ENCODE results near the gene ARHGAP15. TPM values are rescaled to one million over a fixed set of nuclear protein-coding genes. Genes with fewer than 3 reads are reported as not detected.

The ARHGAP15 gene
- total RNA-seq, 4 donors from 2014 or later, result 3.4 to 9.3 (median 6.4) TPM

DNA sequence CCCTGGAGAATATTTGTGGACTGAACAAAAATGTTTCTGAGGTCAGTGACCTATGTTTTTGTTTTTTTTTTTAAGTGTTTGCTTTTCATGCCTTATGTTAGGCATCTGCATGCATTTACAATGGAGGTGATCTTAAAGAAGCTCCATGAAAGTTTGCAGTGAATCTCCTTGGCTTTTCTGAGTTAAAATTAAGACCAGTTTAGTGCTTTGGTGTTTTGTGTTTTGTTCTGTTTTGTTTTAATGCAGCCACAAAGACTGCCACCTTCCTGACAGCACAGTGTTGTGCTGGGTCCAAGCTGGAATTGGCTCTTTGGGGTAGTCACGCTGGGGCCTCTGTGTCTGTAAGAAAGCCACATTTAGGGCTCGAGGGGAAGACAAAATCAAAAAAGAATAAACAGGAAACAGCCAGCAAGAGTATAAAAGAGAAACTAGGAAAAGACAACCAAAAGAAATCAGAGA is 396.2 kb downstream of the ARHGAP15 start:
- WGBS, 2 donors (ENCODE audit: low coverage in 1 of 2), result 0 to 40% methylated on average over 1 of the region's 2 CpGs
- no peak for ATAC-seq

DNA sequence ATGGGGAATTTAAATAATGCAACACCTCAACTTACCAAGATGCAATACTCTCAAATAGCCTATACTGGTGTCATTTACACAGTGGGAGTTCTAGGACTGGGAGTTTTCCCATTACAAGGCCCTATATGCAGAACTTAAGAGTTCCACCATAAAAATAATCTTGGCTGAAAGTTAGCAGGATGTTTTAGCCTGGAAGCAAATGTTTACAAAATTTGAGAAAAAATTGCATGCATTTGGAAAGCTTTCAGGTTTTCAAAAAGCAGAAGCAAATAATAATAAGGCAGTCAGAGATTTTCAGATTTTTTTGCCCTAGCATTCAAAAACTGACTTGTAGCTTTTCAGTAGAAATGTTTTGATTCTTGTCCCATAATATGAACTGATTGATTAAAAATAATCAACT is 397.3 kb downstream of the ARHGAP15 start:
- TF ChIP-seq EP300 (IDR thresholded peaks at IDR 0.05) (no peak), POLR2AphosphoS5 (IDR thresholded peaks at IDR 0.05) (no peak), POLR2A (IDR thresholded peaks at IDR 0.05) (no peak)
- TF ChIP-seq, protein P1, sequence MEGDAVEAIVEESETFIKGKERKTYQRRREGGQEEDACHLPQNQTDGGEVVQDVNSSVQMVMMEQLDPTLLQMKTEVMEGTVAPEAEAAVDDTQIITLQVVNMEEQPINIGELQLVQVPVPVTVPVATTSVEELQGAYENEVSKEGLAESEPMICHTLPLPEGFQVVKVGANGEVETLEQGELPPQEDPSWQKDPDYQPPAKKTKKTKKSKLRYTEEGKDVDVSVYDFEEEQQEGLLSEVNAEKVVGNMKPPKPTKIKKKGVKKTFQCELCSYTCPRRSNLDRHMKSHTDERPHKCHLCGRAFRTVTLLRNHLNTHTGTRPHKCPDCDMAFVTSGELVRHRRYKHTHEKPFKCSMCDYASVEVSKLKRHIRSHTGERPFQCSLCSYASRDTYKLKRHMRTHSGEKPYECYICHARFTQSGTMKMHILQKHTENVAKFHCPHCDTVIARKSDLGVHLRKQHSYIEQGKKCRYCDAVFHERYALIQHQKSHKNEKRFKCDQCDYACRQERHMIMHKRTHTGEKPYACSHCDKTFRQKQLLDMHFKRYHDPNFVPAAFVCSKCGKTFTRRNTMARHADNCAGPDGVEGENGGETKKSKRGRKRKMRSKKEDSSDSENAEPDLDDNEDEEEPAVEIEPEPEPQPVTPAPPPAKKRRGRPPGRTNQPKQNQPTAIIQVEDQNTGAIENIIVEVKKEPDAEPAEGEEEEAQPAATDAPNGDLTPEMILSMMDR (IDR thresholded peaks at IDR 0.05), result no peak
- no peaks in the 10 kb centered on the region for H3K9me3 ChIP-seq
- no peak for ATAC-seq
- no peak overlapping the region for H3K4me3 ChIP-seq
- H3K4me1 ChIP-seq, result peaks cover 2 to 31% (median 3%) of the 10 kb centered on the region in 3 donors
- peak overlapping the region in 1 of 4 donors; percentile 45 for H3K27ac ChIP-seq
- H3K27me3 ChIP-seq, result no peaks in the 10 kb centered on the region
- no peaks in the 10 kb centered on the region for H3K36me3 ChIP-seq

More for the DNA sequence above, 396.2 kb downstream of the ARHGAP15 start:
- TF ChIP-seq EP300 (IDR thresholded peaks at IDR 0.05), result no peak
- TF ChIP-seq POLR2AphosphoS5 (IDR thresholded peaks at IDR 0.05), result no peak
- TF ChIP-seq, protein P1 (IDR thresholded peaks at IDR 0.05), result no peak
- no peak for TF ChIP-seq POLR2A (IDR thresholded peaks at IDR 0.05)
- peaks cover 2 to 31% (median 3%) of the 10 kb centered on the region in 3 donors for H3K4me1 ChIP-seq
- H3K36me3 ChIP-seq, result no peaks in the 10 kb centered on the region
- H3K27ac ChIP-seq, result peak overlapping the region in 3 of 4 donors; percentile 17 to 45 (median 44)
- H3K9me3 ChIP-seq, result no peaks in the 10 kb centered on the region
- H3K4me3 ChIP-seq, result no peak overlapping the region
- no peaks in the 10 kb centered on the region for H3K27me3 ChIP-seq

DNA sequence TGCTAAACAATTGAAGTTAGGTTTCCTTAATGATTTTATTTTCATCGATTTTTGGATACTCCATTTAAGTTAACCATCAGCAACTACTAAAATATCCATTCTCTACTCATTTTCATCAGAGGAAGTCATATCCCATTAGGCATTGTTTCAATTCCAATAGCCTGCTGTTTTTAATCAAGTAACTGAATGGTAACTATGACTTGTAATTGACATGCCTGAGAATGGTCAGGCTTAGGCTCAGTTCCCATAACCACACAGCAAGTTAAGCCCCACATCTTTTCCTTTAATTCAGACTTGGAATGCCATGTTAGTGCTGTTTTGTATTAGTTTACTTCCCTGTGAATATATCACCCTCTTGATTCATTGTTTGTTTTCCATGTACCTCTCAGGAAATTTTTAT is 398.8 kb downstream of the ARHGAP15 start:
- TF ChIP-seq POLR2AphosphoS5 (IDR thresholded peaks at IDR 0.05) (no peak), POLR2A (IDR thresholded peaks at IDR 0.05) (no peak), EP300 (IDR thresholded peaks at IDR 0.05) (no peak)
- TF ChIP-seq, protein P1 (IDR thresholded peaks at IDR 0.05), result no peak
- Histone ChIP-seq H3K27me3 (no peaks in the 10 kb centered on the region), H3K4me1 (peaks cover 2 to 31% (median 3%) of the 10 kb centered on the region in 3 donors), H3K4me3 (no peak overlapping the region), H3K36me3 (no peaks in the 10 kb centered on the region), H3K9me3 (no peaks in the 10 kb centered on the region), H3K27ac (no peak overlapping the region)
- no peak for ATAC-seq
- WGBS, 2 donors (ENCODE audit: low coverage in 1 of 2), result 0 to 100% methylated on average over 1 of the region's 1 CpG

DNA sequence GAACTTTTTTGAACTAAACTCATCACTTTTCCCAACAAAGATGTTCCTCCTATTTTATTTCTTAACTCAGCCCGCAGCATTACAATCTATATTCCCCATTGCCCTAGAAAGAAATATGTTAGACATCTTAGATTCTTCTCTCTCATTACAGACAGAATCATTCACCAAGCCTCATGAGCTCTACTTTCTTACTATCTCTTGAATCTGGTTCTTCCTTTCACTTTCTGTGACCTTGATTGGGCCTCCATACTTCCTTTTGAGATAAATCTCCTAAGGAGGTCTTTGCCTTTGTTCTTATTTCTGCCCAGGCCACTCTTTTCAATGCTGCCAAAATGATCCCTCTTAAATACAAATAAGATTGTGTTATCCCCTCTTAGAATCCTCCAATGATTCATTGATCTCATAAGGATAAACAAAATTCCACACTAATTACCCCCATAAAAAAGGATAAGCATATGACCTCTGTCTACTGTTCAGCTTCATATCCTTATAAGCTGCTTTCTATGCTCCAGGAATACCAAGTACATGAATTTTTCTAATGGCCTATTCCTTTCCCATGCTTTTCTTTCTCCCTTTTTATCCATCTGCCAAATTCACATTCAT is 400.0 kb downstream of the ARHGAP15 start:
- TF ChIP-seq EP300 (IDR thresholded peaks at IDR 0.05) (no peak), POLR2A (IDR thresholded peaks at IDR 0.05) (no peak), POLR2AphosphoS5 (IDR thresholded peaks at IDR 0.05) (no peak)
- TF ChIP-seq, protein P1 (IDR thresholded peaks at IDR 0.05), result no peak
- H3K36me3 ChIP-seq, result no peaks in the 10 kb centered on the region
- peaks cover 2 to 24% (median 3%) of the 10 kb centered on the region in 3 donors for H3K4me1 ChIP-seq
- ATAC-seq, result no peak
- no peaks in the 10 kb centered on the region for H3K27me3 ChIP-seq
- no peak overlapping the region for H3K27ac ChIP-seq
- no peak overlapping the region for H3K4me3 ChIP-seq
- 91 to 100% methylated on average over 1 of the region's 1 CpG for WGBS, 2 donors (ENCODE audit: low coverage in 1 of 2)
- H3K9me3 ChIP-seq, result no peaks in the 10 kb centered on the region

DNA sequence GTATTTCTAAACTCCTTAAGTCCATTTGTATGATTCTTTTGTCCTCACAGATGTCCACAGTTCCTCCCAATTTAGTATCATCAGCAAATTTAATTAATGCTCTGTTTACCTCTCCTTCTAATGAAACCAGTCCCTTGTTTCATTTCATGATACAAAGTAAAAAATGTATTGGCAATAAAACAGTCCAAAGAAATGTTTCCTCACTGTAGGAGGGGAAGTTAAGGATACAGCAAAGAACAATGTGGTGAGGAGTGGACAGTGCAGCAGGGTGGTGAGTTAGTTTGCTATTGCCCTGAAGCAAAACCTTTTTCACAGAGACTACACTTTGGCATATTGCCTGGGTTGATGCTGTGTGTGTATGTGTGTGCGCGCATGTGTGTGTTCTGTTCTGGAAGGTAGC is 401.5 kb downstream of the ARHGAP15 start:
- H3K4me1 ChIP-seq, result peaks cover 0 to 10% (median 0%) of the 10 kb centered on the region in 3 donors
- no peaks in the 10 kb centered on the region for H3K27me3 ChIP-seq
- H3K9me3 ChIP-seq, result no peaks in the 10 kb centered on the region
- no peaks in the 10 kb centered on the region for H3K36me3 ChIP-seq
- no peak for ATAC-seq
- H3K4me3 ChIP-seq, result no peak overlapping the region
- no peak overlapping the region for H3K27ac ChIP-seq
- WGBS, 2 donors (ENCODE audit: low coverage in 1 of 2), result 54 to 56% methylated on average over 2 of the region's 2 CpGs
- no peak for TF ChIP-seq POLR2A (IDR thresholded peaks at IDR 0.05)
- no peak for TF ChIP-seq EP300 (IDR thresholded peaks at IDR 0.05)
- TF ChIP-seq POLR2AphosphoS5 (IDR thresholded peaks at IDR 0.05), result no peak
- TF ChIP-seq, protein P1 (IDR thresholded peaks at IDR 0.05), result no peak

Measured in gastroesophageal sphincter (tissue), 4 donors.